Skeletal muscle cell (primary cell): ENCODE results near the gene FOXI1.
"Not testable (repeated sequence)": the region's sequence is repeated elsewhere in the genome, so short reads cannot be mapped to it uniquely, and the experiment has no call there.

Experiments
- DNase-seq: peaks from one replicate; pipeline ENCODE4 v3.0.0-alpha.2; 2010; ENCODE audit warnings: low read depth
- H3K4me3 ChIP-seq: 2 replicates; pipeline ENCODE4 v1.5.1; 2011; ENCODE audit warnings: low read depth, mild to moderate bottlenecking, control low read depth, low read length, moderate library complexity

Gene FOXI1

DNA sequence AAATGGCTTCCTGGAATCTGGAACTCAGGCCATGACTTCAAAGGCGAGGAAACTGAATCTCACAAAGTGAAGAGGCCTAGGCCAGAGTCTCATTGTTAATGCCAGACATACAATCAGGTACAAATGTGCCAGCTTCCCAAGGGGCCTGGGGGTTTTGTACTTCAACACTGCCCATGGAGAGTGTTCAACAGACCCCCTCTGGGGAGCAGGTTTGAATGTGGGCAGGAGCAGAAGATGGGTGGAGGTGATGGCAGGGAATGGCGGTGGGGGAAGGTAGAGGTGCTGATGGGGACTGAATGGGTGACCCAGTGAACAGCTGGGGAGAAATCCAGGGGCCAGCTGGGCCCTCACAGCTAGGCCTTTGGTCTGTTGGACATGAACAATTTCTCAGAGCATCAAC lies 12.0 kb downstream of the FOXI1 start:
- H3K4me3 ChIP-seq: no peak overlapping the region
- DNase-seq: no peak

DNA sequence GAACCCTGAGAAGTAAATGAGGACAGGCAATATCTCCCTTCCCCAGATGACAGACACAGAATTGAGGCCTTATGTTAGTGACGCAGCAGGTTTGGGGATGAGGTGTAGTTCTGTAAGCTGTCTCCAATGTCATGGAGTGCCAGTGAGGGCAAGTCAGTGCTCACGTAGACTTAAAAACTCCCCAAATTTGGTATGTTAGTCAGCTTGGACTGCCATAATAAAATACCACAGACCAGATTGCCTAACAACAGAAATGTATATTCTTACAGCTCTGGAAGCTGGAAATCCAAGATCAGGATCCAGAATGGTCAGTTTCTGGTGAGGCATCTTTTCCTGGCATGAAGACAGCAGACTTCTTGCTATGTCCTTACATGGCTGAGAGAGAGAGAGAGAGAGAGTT lies 14.9 kb downstream of the FOXI1 start:
- DNase-seq: peak; percentile 63
- no peak overlapping the region for H3K4me3 ChIP-seq

DNA sequence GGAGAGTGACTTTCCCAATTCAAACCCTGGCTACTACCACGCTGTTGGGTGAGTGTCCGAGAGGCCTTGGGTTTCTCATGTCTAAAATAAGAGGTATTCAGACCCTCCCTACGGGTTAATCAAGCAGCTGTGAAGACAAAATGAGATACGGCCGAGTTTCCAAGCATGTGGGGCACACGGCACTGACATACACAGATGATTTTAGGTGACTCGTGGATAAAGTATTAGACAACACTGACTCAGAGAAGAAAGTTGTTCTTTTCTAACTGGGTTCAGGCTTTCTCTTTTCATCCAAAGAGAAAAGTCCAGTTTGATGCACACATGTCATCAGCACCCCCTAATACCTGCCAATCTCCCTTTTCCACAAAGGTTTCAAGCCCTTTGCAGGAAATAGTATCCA lies 15.6 kb downstream of the FOXI1 start:
- H3K4me3 ChIP-seq: no peak overlapping the region
- peak; percentile 37 for DNase-seq

DNA sequence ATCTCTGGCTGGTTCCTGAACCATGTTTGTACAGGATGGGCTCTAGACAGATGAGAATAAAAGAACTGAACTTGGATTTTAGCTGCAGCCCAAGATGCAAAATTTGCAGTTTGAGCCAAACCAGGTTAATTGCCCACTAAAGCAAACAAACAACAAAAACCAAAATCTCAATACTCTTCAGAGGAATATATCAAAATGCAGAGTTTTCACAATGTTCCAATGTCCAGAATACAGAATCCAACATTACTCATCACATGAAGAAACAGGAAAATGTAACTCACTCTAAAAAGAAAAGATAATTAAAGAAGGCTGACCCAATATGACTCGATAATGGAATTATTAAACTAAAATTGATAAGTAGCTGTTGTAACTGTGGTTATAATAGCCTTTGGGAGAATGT lies 20.4 kb downstream of the FOXI1 start:
- no peak for DNase-seq
- H3K4me3 ChIP-seq: no peak overlapping the region

DNA sequence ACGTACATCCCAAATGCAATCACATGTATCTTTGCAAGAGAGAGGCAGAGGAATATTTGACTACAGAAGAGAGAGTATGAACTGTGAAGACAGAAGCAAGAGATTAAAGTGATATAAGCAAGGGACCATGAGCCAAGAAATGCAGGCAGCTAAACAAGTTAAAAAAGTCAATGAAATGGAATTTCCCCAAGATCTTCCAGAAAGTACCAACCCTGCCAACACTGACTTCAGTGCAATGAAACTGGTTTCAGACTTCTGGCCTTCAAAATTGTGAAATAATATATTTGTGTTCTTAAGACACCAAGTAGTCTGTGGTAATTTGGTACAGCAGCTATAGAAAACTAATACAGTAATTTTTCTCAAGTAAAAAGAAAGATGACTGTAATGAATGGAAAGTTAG lies 20.9 kb downstream of the FOXI1 start:
- DNase-seq: no peak
- no peak overlapping the region for H3K4me3 ChIP-seq

DNA sequence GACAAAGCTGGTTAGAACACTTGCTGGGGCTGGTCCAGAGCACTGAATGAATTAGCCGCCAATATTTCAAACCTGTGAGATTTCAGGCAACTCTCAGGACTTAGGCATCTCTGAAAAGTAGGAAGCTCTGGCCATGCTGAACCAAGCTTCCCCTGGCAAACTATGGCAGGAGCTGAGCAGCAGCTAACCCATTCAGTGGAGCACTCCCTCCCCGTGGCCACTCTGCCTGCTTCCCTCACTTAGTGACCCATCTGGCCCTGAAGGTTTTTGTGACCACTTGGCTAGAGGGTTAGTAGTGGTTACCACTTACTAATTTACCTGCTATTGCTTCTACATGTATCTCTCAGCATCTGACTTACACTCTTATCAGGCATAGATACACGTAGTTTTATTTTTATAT lies 25.5 kb downstream of the FOXI1 start:
- H3K4me3 ChIP-seq: no peak overlapping the region
- no peak for DNase-seq

DNA sequence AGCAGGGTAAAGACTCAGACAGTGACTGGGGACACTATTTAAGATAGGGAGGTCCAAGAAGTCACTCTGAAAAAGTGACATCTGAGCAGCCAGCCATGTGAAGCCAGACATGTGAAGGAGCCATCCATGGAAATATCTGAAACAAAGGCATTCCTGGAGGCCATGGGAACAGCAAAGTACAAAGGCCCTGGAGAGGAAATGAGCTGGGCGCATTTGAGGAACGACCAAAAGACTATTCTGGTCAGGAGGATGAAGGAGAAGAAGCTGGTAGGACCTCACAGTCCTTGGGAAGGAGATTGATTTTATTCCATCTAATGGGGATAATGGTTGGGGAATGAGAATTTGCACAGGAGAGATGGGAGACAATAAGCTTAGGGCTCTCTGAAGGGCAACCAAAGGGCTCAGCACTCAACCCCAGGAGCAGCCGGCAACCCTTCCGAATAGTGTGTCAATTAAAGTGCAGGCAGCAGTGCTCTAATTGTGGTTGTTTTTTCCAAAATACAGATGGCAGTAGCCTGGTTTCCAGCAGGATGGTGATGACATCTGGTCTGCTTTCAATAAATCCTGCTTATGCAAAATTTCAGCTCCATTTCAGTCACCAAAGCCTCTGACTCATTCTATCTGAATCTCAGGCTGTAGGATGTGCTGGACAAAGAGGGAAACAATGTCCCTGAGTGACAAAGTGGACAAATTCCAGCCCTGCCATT lies 26.7 kb downstream of the FOXI1 start:
- no peak overlapping the region for H3K4me3 ChIP-seq
- peak; percentile 51 for DNase-seq

DNA sequence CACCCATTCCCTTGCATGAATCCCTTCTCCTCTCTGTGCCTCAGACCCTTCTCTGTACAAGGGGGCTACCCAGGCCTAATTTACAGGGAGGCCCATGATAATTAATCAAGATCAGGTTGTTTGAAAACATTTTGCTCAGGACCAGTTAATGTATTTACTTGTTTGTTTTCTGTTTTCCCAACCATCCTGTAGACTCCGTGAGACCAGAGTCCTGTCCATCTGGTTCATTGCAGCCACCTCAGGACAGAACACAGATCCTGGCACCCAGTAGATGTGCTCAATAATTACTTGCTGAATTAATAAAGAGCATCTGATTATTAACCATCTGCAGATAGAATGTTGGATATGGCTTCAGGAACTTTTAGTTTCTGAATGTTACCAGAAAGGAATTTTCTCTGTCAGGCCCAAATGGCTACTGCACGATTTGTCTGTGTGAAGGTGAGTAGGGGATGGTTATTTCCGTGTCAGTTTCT lies 27.3 kb downstream of the FOXI1 start:
- no peak overlapping the region for H3K4me3 ChIP-seq
- DNase-seq: no peak

DNA sequence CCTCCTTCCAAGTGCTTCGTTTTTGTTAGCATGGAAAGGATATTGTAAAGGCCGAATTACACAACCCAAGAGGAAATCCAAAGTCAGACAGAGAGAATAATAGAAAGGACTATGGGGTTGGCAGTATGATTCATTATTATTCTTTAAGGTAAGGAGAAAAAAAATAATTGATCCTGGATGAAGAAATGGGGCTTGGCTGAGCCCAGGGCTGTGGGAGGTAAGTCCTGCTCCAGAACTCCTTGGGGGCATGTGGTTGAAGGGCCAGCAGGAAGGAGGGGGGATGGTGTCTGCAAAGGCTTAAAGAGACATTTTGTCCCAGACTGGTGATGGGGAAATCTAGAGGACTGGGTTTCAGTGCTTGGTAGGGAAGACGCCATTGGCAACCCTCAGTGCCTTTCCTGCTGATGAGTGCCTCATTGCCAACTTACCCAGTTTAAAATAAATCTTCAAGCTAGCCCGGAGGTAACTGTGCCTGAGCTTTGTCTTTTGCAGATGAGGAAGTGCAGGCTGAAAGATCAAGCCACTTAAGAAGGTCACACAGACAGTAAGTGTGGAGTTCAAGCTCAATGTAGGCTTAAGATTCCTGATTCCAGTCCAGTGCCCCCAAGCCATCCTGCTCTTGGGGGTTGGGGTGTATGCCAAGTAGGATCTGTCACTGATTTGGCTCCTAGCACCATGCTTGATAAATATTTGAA lies 30.2 kb downstream of the FOXI1 start:
- DNase-seq: peak; percentile 83
- no peak overlapping the region for H3K4me3 ChIP-seq

DNA sequence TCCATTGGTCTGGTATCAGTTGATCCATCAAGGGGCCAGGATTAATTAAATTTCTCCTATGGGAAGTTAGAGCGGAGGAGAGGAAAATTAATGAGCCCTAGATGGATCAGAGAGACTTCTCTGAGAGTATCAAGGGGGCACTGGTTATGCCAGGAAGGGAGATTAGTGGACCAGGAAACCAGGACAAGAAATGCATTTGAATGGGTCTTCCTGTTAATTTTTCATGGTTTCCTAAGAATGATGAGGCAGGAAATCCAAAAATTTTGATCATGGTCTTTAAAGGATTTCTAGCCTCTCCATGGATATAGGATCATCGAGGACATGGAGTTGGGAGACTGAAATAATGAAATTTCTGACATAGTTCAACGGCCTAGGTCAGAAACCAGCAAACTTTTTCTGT lies 30.8 kb downstream of the FOXI1 start:
- DNase-seq: no peak

DNA sequence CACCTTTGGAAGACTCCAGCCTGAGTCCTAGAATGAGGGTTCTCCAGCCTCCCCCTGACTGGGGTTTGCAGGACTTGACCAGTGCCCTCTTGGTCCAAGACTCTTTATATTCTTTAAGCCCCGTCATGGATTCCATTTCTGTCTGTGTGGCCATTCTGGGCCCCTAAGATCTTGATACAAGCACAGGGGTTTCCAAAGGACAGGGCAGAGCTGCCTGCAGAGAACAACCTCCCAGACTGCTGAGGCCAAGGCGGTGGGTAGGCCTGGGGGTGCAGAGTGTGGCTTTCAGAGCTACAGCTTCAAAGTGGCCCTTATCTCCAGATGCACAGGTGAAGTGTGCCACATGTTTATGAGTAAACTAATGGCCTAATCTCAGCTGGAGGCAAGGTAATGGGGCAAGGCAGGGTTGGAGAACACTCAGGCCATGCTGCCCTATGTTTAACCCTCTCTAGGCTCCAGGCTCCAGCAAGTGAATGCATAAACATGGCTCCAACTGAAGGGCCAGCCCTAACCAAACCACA lies 32.1 kb downstream of the FOXI1 start:
- no peak for DNase-seq
- no peak overlapping the region for H3K4me3 ChIP-seq

More for the DNA sequence above, 30.8 kb downstream of the FOXI1 start:
- no peak overlapping the region for H3K4me3 ChIP-seq

DNA sequence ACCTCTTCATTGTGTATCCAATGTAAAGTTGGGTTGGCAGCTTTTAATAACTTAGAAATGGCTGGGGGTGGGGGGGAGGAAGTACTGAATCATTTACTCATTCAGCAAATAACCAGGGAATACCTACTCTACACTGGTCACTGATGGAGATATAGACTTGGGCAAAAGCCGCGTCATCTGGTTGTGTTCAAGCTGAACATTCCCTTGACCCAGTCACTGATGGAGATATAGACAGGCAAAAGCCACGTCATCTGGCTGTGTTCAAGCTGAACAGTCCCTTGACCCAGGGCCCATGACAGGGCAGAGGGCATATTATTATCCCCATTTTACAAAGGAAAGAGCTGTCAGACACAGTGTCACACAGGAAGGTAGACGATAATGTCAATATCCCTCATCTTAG lies 32.6 kb downstream of the FOXI1 start:
- no peak for DNase-seq

DNA sequence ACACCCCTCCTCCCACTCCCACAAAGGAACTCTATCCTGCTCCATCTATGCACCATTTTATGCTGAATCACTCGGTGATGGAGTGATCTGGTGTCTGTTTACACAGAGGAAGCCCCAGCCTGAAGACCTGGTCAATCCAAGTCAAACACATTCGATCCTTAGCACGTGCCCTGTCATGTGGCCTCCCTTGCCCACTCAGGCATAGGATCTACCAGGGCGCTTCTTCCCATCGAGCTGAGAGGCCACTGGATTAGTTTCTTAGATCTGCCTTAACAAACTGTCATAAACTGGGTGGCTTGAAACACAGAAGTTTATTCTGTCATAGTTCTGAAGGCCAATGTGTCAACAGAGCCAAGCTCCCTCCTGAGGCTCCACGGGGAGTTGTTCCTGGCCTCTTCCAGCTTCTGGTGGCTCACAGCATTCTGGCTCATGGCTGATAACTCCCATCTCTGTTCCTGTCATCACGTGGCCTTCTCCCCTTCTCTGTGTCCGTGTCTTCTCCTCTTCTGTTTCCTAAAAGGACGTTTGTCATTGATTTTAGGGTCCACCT lies 34.2 kb downstream of the FOXI1 start:
- H3K4me3 ChIP-seq: no peak overlapping the region
- no peak for DNase-seq

More for the DNA sequence above, 32.6 kb downstream of the FOXI1 start:
- H3K4me3 ChIP-seq: no peak overlapping the region

DNA sequence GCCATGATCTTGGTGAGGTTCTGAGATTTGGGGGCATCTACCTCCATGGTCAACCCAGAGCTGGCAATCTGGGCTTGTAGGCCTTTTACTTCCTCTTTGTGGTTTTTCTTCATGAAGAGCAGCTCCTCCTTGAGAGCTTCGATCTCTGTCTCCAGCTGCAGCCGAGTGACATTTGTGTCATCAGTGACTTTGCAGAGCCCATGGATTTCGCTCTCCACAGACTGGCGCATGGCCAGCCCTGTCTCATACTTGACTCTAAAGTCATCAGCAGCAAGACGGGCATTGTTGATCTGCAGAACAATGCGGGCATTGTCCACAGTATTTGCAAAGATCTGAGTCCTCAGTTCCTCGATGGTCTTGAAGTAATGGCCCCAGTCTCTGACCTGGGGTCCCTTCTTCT lies 35.5 kb downstream of the FOXI1 start:
- not testable (repeated sequence) for DNase-seq, H3K4me3 ChIP-seq

DNA sequence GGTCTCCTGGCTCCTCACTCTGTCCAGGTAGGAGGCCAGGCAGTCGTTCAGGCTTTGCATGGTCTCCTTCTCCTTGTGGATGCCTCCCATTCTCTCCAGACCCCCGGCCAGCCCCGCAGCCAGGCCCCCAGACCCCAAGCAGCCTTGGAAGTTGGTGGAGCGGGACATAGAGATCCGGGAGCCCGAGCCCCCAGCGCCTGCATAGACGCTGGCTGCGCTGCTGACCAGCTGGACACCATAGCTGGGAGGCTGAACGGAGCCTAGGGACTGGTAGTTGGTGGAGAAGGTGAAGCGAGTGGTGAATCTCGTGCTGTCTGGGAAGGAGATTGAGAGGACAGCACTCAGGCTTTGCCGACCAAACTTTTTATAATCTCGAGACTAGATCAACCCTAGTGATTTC lies 35.9 kb downstream of the FOXI1 start:
- DNase-seq: no peak
- H3K4me3 ChIP-seq: no peak overlapping the region

DNA sequence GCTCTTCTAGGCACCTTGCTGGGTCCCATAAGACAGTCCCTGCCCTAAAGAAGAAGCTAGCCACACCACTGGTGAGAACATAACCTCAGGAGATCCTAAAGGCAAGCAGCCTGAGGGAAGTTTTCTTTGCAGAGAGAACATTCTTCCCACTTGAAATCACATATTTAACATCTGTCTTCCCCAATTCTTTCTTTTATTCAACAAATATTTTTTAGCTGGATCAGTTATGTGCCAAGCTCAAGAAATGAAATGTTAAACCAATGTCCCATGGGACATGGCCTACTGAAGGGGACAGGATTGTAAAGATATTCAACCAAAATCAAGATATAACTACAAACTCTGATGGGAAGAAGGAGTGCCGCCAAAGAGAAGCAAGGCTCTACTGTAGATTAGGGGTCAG lies 36.5 kb downstream of the FOXI1 start:
- no peak overlapping the region for H3K4me3 ChIP-seq
- no peak for DNase-seq

DNA sequence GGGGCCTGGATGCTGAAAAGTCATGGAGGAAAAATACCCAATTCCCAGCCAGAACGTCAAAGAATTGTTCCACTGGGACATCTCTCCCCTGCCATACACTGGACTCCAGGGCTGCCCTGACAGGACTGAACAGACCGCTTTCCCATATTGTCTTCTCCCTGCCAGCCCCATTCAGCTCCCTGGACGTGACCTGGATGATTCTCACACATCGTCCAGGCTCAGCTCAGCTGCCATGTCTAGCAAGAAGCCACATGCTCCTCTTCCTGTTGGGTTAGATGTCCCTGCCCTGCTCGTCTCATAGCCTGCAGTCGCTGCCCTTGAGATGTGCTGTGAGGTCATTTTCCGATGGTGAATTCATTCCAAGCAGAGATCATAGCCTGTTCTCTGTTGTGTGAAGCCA lies 37.4 kb downstream of the FOXI1 start:
- H3K4me3 ChIP-seq: no peak overlapping the region
- DNase-seq: no peak

DNA sequence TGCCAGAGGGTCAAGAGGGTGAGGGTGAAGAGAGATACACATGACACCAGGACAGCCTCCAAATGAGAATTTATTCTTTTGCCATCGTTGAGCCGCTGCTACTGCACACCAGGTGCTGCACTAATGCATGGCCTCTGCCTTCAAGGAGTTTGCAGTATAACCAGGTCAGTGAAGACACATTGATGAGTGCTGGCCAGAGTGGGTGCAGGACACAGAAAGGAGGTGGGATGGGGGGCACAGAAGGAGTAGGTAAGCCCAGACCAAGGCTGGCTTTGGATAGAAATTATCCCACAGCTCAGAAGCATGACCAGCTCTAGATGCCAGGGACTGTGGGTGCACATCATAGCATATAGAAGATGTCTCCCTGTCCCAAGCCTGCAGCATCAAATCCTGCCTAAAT lies 38.0 kb downstream of the FOXI1 start:
- H3K4me3 ChIP-seq: no peak overlapping the region
- DNase-seq: no peak

DNA sequence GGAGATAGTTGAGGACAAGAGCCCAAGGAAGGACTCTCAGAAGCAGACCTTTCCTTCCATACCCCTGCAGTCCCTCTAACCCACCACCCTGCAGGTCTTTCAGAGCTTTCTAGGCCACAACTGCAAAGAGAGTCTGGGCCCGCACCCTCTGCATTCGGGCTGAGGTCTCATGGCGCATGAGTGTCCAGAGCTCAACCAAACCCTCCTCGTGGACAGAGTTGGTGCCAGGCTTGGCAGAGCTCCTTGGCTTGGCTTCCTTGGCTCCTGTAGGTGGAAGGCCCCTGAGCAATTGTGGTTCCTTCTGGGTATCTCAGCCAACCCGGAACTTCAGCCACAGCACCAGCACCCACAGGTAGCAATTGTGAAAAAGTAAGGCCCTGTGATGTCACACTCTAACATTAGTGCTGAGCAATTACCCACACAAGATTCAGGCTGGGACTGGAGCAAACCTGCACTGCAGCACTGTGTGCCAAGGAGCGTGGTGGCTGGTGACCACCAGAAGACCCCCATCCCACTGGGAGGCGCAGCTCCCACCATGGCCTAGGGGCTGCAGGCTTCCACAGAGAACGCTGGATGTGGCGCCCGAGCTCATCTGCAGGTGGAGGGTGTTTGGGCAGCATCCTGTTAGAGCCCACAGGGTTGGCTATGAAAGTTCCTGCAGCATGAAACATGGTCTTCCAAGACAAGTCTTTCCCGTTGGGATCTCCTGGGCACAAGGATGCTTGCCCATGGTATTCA lies 38.8 kb downstream of the FOXI1 start:
- H3K4me3 ChIP-seq: no peak overlapping the region
- no peak for DNase-seq

DNA sequence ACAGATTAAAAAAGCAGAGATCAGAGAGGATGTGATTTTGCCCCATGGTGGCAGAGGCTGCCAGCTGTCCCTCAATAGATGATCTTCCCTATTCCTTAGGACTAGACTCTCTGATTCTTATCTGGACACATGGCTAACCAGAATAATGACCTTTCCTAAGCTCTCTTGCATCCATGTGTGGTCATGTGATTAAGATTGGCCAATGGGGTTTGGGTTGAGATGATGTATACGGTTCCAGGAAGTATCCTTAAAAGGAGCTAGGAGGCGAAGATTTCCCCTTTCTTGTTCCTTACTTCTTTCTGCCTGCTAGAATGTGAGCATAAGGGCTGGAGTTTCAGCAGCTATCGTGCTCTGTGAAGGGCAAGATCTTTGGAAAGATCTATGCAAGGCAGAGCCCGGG lies 39.8 kb downstream of the FOXI1 start:
- DNase-seq: no peak
- no peak overlapping the region for H3K4me3 ChIP-seq
